ENCODE measurements around the gene LMTK2.

GRCh38 chr7:98234429-98235147 lies 127.9 kb downstream of the LMTK2 start:
- no peak for TF ChIP-seq POLR2A (IDR thresholded peaks at IDR 0.05)
- TF ChIP-seq CTCF (IDR thresholded peaks at IDR 0.05 in 8 of 11, conservative IDR thresholded peaks at IDR 0.05 in 3 of 11), result no peak
